Panc1 (cell line): ENCODE measurements around the gene SH3TC1.

Experiments used
- POLR2AphosphoS5 ChIP-seq: IDR thresholded peaks from 2 replicates; pipeline ENCODE4 v1.6.1; 2012; ENCODE audit warnings: mild to moderate bottlenecking, low read depth, low read length, moderate library complexity
- SIN3A ChIP-seq: IDR thresholded peaks from 2 replicates; pipeline ENCODE4 v1.6.1; 2012; ENCODE audit warnings: low read depth, mild to moderate bottlenecking, low read length, moderate library complexity, borderline replicate concordance; ENCODE audit not compliant: insufficient read depth
- TCF7L2 ChIP-seq: IDR thresholded peaks from 2 replicates; pipeline ENCODE4 v1.6.1; 2011; ENCODE audit warnings: mild to moderate bottlenecking, low read depth, low read length, inconsistent platforms
- TF ChIP-seq, protein P1 (sequence below): fragments of 450-650 bp; IDR thresholded peaks from 2 replicates; pipeline ENCODE4 v1.5.1; 2017; ENCODE audit warnings: mild to moderate bottlenecking
- TF ChIP-seq, protein P2 (sequence below), 2 experiments: IDR thresholded peaks; 2 replicates each; pipeline ENCODE4 v1.6.1; 2011 to 2012; ENCODE audit warnings: low read depth in 2 of 2, control low read depth in 1 of 2, low read length in 1 of 2, mild to moderate bottlenecking in 1 of 2, moderate library complexity in 1 of 2; ENCODE audit not compliant: insufficient read depth in 1 of 2

DNA sequence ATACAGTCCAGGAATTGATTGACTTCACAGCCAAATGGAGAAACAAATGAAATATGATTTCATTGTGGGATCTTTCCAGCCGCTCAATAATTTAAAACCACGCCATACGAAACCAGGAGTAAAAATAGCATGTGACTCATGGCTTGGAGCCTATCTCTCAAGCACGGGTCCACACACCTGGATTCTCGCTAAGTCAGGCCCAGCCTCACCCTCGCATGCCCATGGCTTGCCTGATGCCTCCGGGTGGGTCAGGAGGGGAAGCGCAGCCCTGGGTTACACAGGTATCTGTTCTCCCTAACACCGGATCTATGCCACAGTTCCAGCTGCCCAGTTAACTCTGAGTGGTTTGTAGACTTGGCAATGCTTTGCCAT, 34.9 kb upstream of the SH3TC1 start:
- TF ChIP-seq, protein P1, sequence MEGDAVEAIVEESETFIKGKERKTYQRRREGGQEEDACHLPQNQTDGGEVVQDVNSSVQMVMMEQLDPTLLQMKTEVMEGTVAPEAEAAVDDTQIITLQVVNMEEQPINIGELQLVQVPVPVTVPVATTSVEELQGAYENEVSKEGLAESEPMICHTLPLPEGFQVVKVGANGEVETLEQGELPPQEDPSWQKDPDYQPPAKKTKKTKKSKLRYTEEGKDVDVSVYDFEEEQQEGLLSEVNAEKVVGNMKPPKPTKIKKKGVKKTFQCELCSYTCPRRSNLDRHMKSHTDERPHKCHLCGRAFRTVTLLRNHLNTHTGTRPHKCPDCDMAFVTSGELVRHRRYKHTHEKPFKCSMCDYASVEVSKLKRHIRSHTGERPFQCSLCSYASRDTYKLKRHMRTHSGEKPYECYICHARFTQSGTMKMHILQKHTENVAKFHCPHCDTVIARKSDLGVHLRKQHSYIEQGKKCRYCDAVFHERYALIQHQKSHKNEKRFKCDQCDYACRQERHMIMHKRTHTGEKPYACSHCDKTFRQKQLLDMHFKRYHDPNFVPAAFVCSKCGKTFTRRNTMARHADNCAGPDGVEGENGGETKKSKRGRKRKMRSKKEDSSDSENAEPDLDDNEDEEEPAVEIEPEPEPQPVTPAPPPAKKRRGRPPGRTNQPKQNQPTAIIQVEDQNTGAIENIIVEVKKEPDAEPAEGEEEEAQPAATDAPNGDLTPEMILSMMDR: no peak
- TF ChIP-seq, protein P2, sequence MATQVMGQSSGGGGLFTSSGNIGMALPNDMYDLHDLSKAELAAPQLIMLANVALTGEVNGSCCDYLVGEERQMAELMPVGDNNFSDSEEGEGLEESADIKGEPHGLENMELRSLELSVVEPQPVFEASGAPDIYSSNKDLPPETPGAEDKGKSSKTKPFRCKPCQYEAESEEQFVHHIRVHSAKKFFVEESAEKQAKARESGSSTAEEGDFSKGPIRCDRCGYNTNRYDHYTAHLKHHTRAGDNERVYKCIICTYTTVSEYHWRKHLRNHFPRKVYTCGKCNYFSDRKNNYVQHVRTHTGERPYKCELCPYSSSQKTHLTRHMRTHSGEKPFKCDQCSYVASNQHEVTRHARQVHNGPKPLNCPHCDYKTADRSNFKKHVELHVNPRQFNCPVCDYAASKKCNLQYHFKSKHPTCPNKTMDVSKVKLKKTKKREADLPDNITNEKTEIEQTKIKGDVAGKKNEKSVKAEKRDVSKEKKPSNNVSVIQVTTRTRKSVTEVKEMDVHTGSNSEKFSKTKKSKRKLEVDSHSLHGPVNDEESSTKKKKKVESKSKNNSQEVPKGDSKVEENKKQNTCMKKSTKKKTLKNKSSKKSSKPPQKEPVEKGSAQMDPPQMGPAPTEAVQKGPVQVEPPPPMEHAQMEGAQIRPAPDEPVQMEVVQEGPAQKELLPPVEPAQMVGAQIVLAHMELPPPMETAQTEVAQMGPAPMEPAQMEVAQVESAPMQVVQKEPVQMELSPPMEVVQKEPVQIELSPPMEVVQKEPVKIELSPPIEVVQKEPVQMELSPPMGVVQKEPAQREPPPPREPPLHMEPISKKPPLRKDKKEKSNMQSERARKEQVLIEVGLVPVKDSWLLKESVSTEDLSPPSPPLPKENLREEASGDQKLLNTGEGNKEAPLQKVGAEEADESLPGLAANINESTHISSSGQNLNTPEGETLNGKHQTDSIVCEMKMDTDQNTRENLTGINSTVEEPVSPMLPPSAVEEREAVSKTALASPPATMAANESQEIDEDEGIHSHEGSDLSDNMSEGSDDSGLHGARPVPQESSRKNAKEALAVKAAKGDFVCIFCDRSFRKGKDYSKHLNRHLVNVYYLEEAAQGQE (IDR thresholded peaks at IDR 0.05; ENCODE audit: insufficient read depth in 1 of 2, low read depth in 2 of 2, low read length in 1 of 2): no peak
- TF ChIP-seq POLR2AphosphoS5 (no peak), SIN3A (no peak), TCF7L2 (no peak)
